ENCODE data around the gene FOXN4. TPM values are rescaled to one million over a fixed set of nuclear protein-coding genes. Genes with fewer than 3 reads are reported as not detected.
A peak's percentile ranks its signal among the peaks of the same experiment; 100 is the strongest.

Gene FOXN4
- total and polyA plus RNA-seq, 9 of the 15 experiments (the other 6 are each of a cell fraction or from before 2014, with no cell fraction given) = not detected

GRCh38 chr12:109264095-109264942 is 44.8 kb downstream of the FOXN4 start:
- Histone ChIP-seq H3K9me1 (ENCODE audit: control insufficient read depth, insufficient read depth, low read length) (peaks cover 5% of the 10 kb centered on the region), H3K4me1 (replicated peaks in 1 of 2; ENCODE audit: control insufficient read depth in 2 of 2, insufficient read depth in 2 of 2, low read length in 2 of 2) (peaks cover 0 to 6% of the 10 kb centered on the region in 2 experiments; a peak in 1 of 5 replicates), H3K4me3 (no peak overlapping the region), H3K4me2 (ENCODE audit: insufficient read depth, low read length) (peak overlapping the region; percentile 21; the same call in 1 of the 2 replicates), H2AFZ (ENCODE audit: low read depth, low read length) (0 out of 2 replicates have a peak overlapping the region, but pooled peaks have one; percentile 44), H3K9ac (ENCODE audit: insufficient read depth in 1 of 2, low read depth in 2 of 2, low read length in 2 of 2) (no peak overlapping the region; a peak in 1 of 4 replicates), H3K27ac (ENCODE audit: extremely low read depth, low read depth, low read length) (no peak overlapping the region), H3K27me3 (ENCODE audit: control insufficient read depth in 2 of 2, insufficient read depth in 2 of 2, low read length in 2 of 2) (peaks cover 4 to 31% of the 10 kb centered on the region in 2 experiments; a peak in 2 of 5 replicates), H3K36me3 (ENCODE audit: control insufficient read depth, insufficient read depth, low read length) (no peaks in the 10 kb centered on the region), H4K20me1 (replicated peaks; ENCODE audit: control insufficient read depth, insufficient read depth, low read length) (peaks cover 2% of the 10 kb centered on the region; the same call in 1 of the 2 replicates), H3K79me2 (ENCODE audit: control insufficient read depth, insufficient read depth, low read length) (no peaks in the 10 kb centered on the region), H3K9me3 (replicated peaks; ENCODE audit: control insufficient read depth, insufficient read depth, low read depth, low read length) (no peaks in the 10 kb centered on the region; the same call in 1 of the 2 replicates)
- ATAC-seq = peak; percentile 99
- POLR2A ChIA-PET = interaction anchor here (0.6 to 1.3 kb wide), 2 partner anchors 125 to 635 kb away, joined by 3 read pairs; no protein-coding TSS in a partner anchor
- peak; percentile 87 for DNase-seq (ENCODE audit: extremely low read depth in 1 of 4, low spot score in 3 of 4)
- peak; percentile 92 for FAIRE-seq
- in situ Hi-C loops (cut with MboI) (loop anchor here (5.0 kb wide), 1 partner anchor 123 kb away; no protein-coding TSS in a partner anchor), intact Hi-C loops (cut with micrococcal nuclease) (loop anchor here (1.0 kb wide), 1 partner anchor 121 kb away; no protein-coding TSS in a partner anchor)
- no TSS peak for BruUV-seq (replicated peaks)
- 4% methylated on average over 20 of the region's 23 CpGs for WGBS (ENCODE audit: insufficient coverage, low coverage, missing lambda C conversion rate)
- CTCF ChIA-PET (ENCODE audit: low intra/inter-chr PET ratio) = interaction anchor here (0.6 to 3.2 kb wide), 5 partner anchors 80 to 169 kb away, joined by 3 to 39 read pairs (median 3); no protein-coding TSS in a partner anchor
- TF ChIP-seq FOSL1 (tag; conservative IDR thresholded peaks at IDR 0.05) (0 out of 2 replicates have a peak, but pooled peaks have one; percentile 20), ZNF561 (CRISPR knock-in tag; conservative IDR thresholded peaks at IDR 0.05) (no peak), NRF1 (conservative IDR thresholded peaks at IDR 0.05 in 1 of 2, IDR thresholded peaks at IDR 0.05 in 1 of 2) (no peak), NR2C2 (CRISPR knock-in tag; IDR thresholded peaks at IDR 0.05) (no peak), NR2C2 (tag; IDR thresholded peaks at IDR 0.05) (no peak), ETV5 (CRISPR knock-in tag; IDR thresholded peaks at IDR 0.05; ENCODE audit: low read depth) (0 out of 2 replicates have a peak, but pooled peaks have one; percentile 53), GABPB2 (CRISPR knock-in tag; conservative IDR thresholded peaks at IDR 0.05) (no peak), ETV1 (tag; conservative IDR thresholded peaks at IDR 0.05; ENCODE audit: low read depth) (peak; percentile 80), ILK (tag; IDR thresholded peaks at IDR 0.05; ENCODE audit: borderline replicate concordance, low read depth) (no peak), ZNF3 (CRISPR knock-in tag; IDR thresholded peaks at IDR 0.05) (no peak), FOXA3 (CRISPR knock-in tag; conservative IDR thresholded peaks at IDR 0.05 in 1 of 2, IDR thresholded peaks at IDR 0.05 in 1 of 2) (no peak), KHSRP (IDR thresholded peaks at IDR 0.05) (no peak), PRMT5 (CRISPR knock-in tag; IDR thresholded peaks at IDR 0.05) (no peak), ZNF12 (CRISPR knock-in tag; IDR thresholded peaks at IDR 0.05) (no peak), ZNF280A (IDR thresholded peaks at IDR 0.05; ENCODE audit: low read depth, partially characterized antibody) (no peak), DEAF1 (CRISPR knock-in tag; IDR thresholded peaks at IDR 0.05) (peak; percentile 53), CXXC5 (CRISPR knock-in tag; IDR thresholded peaks at IDR 0.05) (0 out of 2 replicates have a peak, but pooled peaks have one; percentile 29)
